CD4-positive, alpha-beta T cell (primary cell): ENCODE measurements around the gene RINT1. TPM values are rescaled to one million over a fixed set of nuclear protein-coding genes. Genes with fewer than 3 reads are reported as not detected.
"Not testable (repeated sequence)": the region's sequence is repeated elsewhere in the genome, so short reads cannot be mapped to it uniquely, and the experiment has no call there.

Experiments
- ATAC-seq: fragments of 200-7000 bp; cut with Tn5 transposase; one replicate; pipeline ENCODE4 v1.10.0; 2022; ENCODE audit warnings: mild to moderate bottlenecking; ENCODE audit not compliant: poor library complexity
- CTCF ChIA-PET: fragments of 350-600 bp; sonication (Branson Sonifier 250); formaldehyde crosslinking; loops from one replicate; lab custom pipeline; 2021; ENCODE audit warnings: antibody characterized with exemption, inconsistent platforms; lab: Charles Lee
- POLR2A ChIA-PET: fragments of 350-600 bp; sonication (Branson Sonifier 250); formaldehyde crosslinking; loops from one replicate; lab custom pipeline; 2021; ENCODE audit warnings: antibody characterized with exemption, inconsistent platforms; lab: Charles Lee
- DNase-seq, 14 experiments: peaks; one replicate each; pipeline ENCODE4 v3.0.0-alpha.2; 2013 to 2020; ENCODE audit warnings: mixed read lengths in 2 of 14
- H3K27ac ChIP-seq, 2 donors: one replicate each; pipeline versions ENCODE4 v1.5.1 to v1.7.0; 2013; ENCODE audit warnings: low read length in 2 of 2, low read depth in 1 of 2, mild to moderate bottlenecking in 1 of 2
- H3K27me3 ChIP-seq, 2 experiments: 1 replicate in 1 of 2; 2 replicates in 1 of 2; pipeline versions ENCODE4 v1.6.1 to v1.7.0; 2013; ENCODE audit warnings: low read length in 2 of 2, control low read depth in 1 of 2, mild to moderate bottlenecking in 1 of 2, moderate library complexity in 1 of 2; ENCODE audit not compliant: insufficient read depth in 2 of 2, control insufficient read depth in 1 of 2
- H3K36me3 ChIP-seq: one replicate; pipeline ENCODE4 v1.6.1; 2013; ENCODE audit warnings: low read length, control low read depth; ENCODE audit not compliant: insufficient read depth
- H3K4me1 ChIP-seq: one replicate; pipeline ENCODE4 v1.6.1; 2013; ENCODE audit warnings: low read length, control low read depth; ENCODE audit not compliant: insufficient read depth
- H3K4me3 ChIP-seq: one replicate; pipeline ENCODE4 v1.5.1; 2013; ENCODE audit warnings: mild to moderate bottlenecking, low read length, moderate library complexity
- H3K9me3 ChIP-seq, 2 experiments: 1 replicate in 1 of 2; 2 replicates in 1 of 2; pipeline versions ENCODE4 v1.6.1 to v1.7.0; 2013; ENCODE audit warnings: low read length in 2 of 2, mild to moderate bottlenecking in 2 of 2, control low read depth in 1 of 2, moderate library complexity in 1 of 2; ENCODE audit not compliant: control insufficient read depth in 1 of 2, insufficient read depth in 1 of 2
- H3K27ac Mint-ChIP-seq: one replicate; pipeline ENCODE4 v1.8.0; 2020; ENCODE audit warnings: mixed read lengths
- H3K27me3 Mint-ChIP-seq: one replicate; pipeline ENCODE4 v1.8.0; 2021; ENCODE audit warnings: mixed read lengths
- H3K36me3 Mint-ChIP-seq: one replicate; pipeline ENCODE4 v1.8.0; 2021; ENCODE audit warnings: low read depth, mixed read lengths
- H3K4me1 Mint-ChIP-seq: one replicate; pipeline ENCODE4 v1.8.0; 2021; ENCODE audit warnings: low read depth, mixed read lengths
- H3K4me3 Mint-ChIP-seq: one replicate; pipeline ENCODE4 v1.8.0; 2020; ENCODE audit warnings: mild to moderate bottlenecking, mixed read lengths
- H3K9me3 Mint-ChIP-seq: one replicate; pipeline ENCODE4 v1.8.0; 2020; ENCODE audit warnings: mixed read lengths
- CTCF ChIP-seq: fragments of 200-600 bp; IDR thresholded peaks from one replicate; pipeline ENCODE4 v1.8.0; 2022; ENCODE audit warnings: antibody characterized with exemption, mild to moderate bottlenecking
- intact Hi-C, 2 experiments: fragments of 100-400 bp; cut with DNase I in 1 of 2; cut with micrococcal nuclease in 1 of 2; formaldehyde crosslinking; loops; one replicate each; pipeline versions ENCODE4 v1.15.1 to v1.9.0; 2023 to 2025; cut with DNase I, micrococcal nuclease
- total RNA-seq, 174 experiments: library from RNA in 2 of 174; stranded (reverse) in 2 of 174; gene quantifications; one replicate each; pipeline ENCODE4 v1.2.3 and lab custom pipeline; 2021 to 2026

RINT1 gene
- total RNA-seq, 2 experiments from 2014 or later: 38.0 to 39.5 TPM

GRCh38 chr7:105596866-105597265, 64.9 kb downstream of the RINT1 start:
- Mint-ChIP-seq H3K4me3 (no peak overlapping the region), H3K27me3 (no peaks in the 10 kb centered on the region), H3K27ac (no peak overlapping the region), H3K9me3 (no peaks in the 10 kb centered on the region), H3K4me1 (no peaks in the 10 kb centered on the region), H3K36me3 (no peaks in the 10 kb centered on the region)
- Histone ChIP-seq H3K27ac (no peak overlapping the region), H3K9me3 (no peaks in the 10 kb centered on the region), H3K4me1 (no peaks in the 10 kb centered on the region), H3K36me3 (no peaks in the 10 kb centered on the region), H3K4me3 (no peak overlapping the region), H3K27me3 (no peaks in the 10 kb centered on the region)
- POLR2A ChIA-PET: interaction anchor here (0.6 kb wide), 1 partner anchor 61 kb away, joined by 3 read pairs; no protein-coding TSS in a partner anchor
- no peak for TF ChIP-seq CTCF
- no peak for ATAC-seq
- DNase-seq: no peak
- intact Hi-C loops: no loop called here
- CTCF ChIA-PET: no interaction called here

DNA sequence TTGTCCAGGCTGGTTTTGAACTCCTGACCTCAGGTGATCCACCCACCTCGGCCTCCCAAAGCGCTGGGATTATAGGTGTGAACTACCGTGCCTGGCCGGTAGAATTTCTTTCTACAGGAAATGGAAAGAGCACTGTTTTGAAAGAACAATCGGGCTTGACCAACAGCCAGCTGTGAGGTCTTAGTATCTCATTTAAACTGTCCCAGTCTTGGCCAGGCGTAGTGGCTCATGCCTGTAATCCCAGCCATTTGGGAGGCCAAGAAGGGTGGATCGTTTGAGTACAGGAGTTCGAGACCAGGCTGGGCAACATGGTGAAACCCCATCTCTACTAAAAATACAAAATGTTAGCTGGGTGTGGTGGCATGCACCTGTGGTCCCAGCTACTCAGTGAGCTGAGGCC, 67.1 kb downstream of the RINT1 start:
- DNase-seq, ATAC-seq, POLR2A ChIA-PET, H3K27ac ChIP-seq, H3K36me3 ChIP-seq, H3K36me3 Mint-ChIP-seq, H3K27me3 ChIP-seq, intact Hi-C loops, H3K4me1 ChIP-seq, H3K4me1 Mint-ChIP-seq, H3K9me3 ChIP-seq, H3K4me3 ChIP-seq, H3K27me3 Mint-ChIP-seq, CTCF ChIA-PET, H3K9me3 Mint-ChIP-seq, H3K27ac Mint-ChIP-seq, H3K4me3 Mint-ChIP-seq: not testable (repeated sequence)

- ChIA-PET POLR2A (no interaction called here), CTCF (no interaction called here)
- Histone ChIP-seq H3K9me3 (no peaks in the 10 kb centered on the region), H3K27ac (no peak overlapping the region), H3K27me3 (no peaks in the 10 kb centered on the region), H3K4me3 (no peak overlapping the region), H3K36me3 (no peaks in the 10 kb centered on the region), H3K4me1 (no peaks in the 10 kb centered on the region)
- Mint-ChIP-seq H3K36me3 (no peaks in the 10 kb centered on the region), H3K27me3 (no peaks in the 10 kb centered on the region), H3K9me3 (no peaks in the 10 kb centered on the region), H3K27ac (no peak overlapping the region), H3K4me1 (no peaks in the 10 kb centered on the region), H3K4me3 (no peak overlapping the region)
- no peak for TF ChIP-seq CTCF
- ATAC-seq: no peak
- no peak for DNase-seq
- intact Hi-C loops: no loop called here
Observed at GRCh38 chr7:105599551-105599950, 67.5 kb downstream of the RINT1 start.
